ENCODE data around the gene ZNF511. TPM values are rescaled to one million over a fixed set of nuclear protein-coding genes. Genes with fewer than 3 reads are reported as not detected.

The ZNF511 gene
- total RNA-seq, 2 experiments from 2014 or later, result 48.7 to 51.5 TPM

- Mint-ChIP-seq H3K4me1 (ENCODE audit: low read depth) (peaks cover 28% of the 10 kb centered on the region), H3K27ac (peak overlapping the region; percentile 93), H3K36me3 (peaks cover 27% of the 10 kb centered on the region), H3K4me3 (peak overlapping the region; percentile 91), H3K27me3 (no peaks in the 10 kb centered on the region), H3K9me3 (no peaks in the 10 kb centered on the region)
- CTCF ChIA-PET, result interaction anchor here (0.7 to 4.2 kb wide), 8 partner anchors 9 to 132 kb away, joined by 3 to 28 read pairs (median 11); no protein-coding TSS in a partner anchor
- peak; percentile 76 for DNase-seq
- POLR2A ChIA-PET, result interaction anchor here (0.9 to 5.1 kb wide), 7 partner anchors 9 to 82 kb away, joined by 3 to 61 read pairs (median 11); partner anchors contain the start of gene FUOM
- intact Hi-C loops (cut with micrococcal nuclease), result loop anchor here (1.0 kb wide), 5 partner anchors 16 to 1375 kb away; partner anchors contain the start of genes TUBGCP2 and ZNF511
These were observed 33.0 kb upstream of the ZNF511 start for GRCh38 chr10:133275684-133276092.

GRCh38 chr10:133276100-133276434, 32.6 kb upstream of the ZNF511 start:
- intact Hi-C loops (cut with micrococcal nuclease), result no loop called here
- Mint-ChIP-seq H3K9me3 (no peaks in the 10 kb centered on the region), H3K27me3 (no peaks in the 10 kb centered on the region), H3K27ac (peak overlapping the region; percentile 93), H3K36me3 (peaks cover 25% of the 10 kb centered on the region), H3K4me3 (peak overlapping the region; percentile 91), H3K4me1 (ENCODE audit: low read depth) (peaks cover 28% of the 10 kb centered on the region)
- CTCF ChIA-PET, result interaction anchor here (0.7 to 4.2 kb wide), 7 partner anchors 10 to 132 kb away, joined by 4 to 28 read pairs (median 14); no protein-coding TSS in a partner anchor
- POLR2A ChIA-PET, result interaction anchor here (1.2 to 5.1 kb wide), 6 partner anchors 10 to 31 kb away, joined by 3 to 61 read pairs (median 12); no protein-coding TSS in a partner anchor
- DNase-seq, result no peak

GRCh38 chr10:133276435-133277201, 32.1 kb upstream of the ZNF511 start, which contains the start of gene ADAM8:
Gene ADAM8, minus strand, starts transcription at chr10:133276868. Its CDS starts 51 bp downstream, at chr10:133276817.
- ChIA-PET CTCF (interaction anchor here (0.7 to 4.2 kb wide), 7 partner anchors 10 to 133 kb away, joined by 4 to 28 read pairs (median 14); no protein-coding TSS in a partner anchor), POLR2A (interaction anchor here (0.6 to 5.1 kb wide), 7 partner anchors 10 to 94 kb away, joined by 3 to 61 read pairs (median 11); no protein-coding TSS in a partner anchor)
- DNase-seq, result peak; percentile 83
- Mint-ChIP-seq H3K27ac (peak within 1 kb of the TSS; percentile 93), H3K4me1 (ENCODE audit: low read depth) (peaks cover 28% of the 10 kb centered on the region), H3K4me3 (peak within 1 kb of the TSS; percentile 91), H3K36me3 (peaks cover 23% of the 10 kb centered on the region), H3K9me3 (no peaks in the 10 kb centered on the region), H3K27me3 (no peaks in the 10 kb centered on the region)
- intact Hi-C loops (cut with micrococcal nuclease), result no loop called here

GRCh38 chr10:133277277-133277992, 31.3 kb upstream of the ZNF511 start:
- Mint-ChIP-seq H3K4me1 (ENCODE audit: low read depth) (peaks cover 28% of the 10 kb centered on the region), H3K36me3 (peaks cover 19% of the 10 kb centered on the region), H3K4me3 (peak overlapping the region; percentile 20), H3K27ac (no peak overlapping the region), H3K9me3 (no peaks in the 10 kb centered on the region), H3K27me3 (no peaks in the 10 kb centered on the region)
- POLR2A ChIA-PET, result interaction anchor here (0.6 to 5.1 kb wide), 4 partner anchors 14 to 94 kb away, joined by 4 to 61 read pairs (median 5); no protein-coding TSS in a partner anchor
- intact Hi-C loops (cut with micrococcal nuclease), result no loop called here
- CTCF ChIA-PET, result interaction anchor here (1.1 to 3.6 kb wide), 3 partner anchors 18 to 134 kb away, joined by 3 to 16 read pairs (median 5); no protein-coding TSS in a partner anchor
- no peak for DNase-seq

GRCh38 chr10:133277993-133278576, 30.6 kb upstream of the ZNF511 start:
- Mint-ChIP-seq H3K27ac (peak overlapping the region; percentile 85), H3K27me3 (no peaks in the 10 kb centered on the region), H3K9me3 (no peaks in the 10 kb centered on the region), H3K4me3 (peak overlapping the region; percentile 63), H3K4me1 (ENCODE audit: low read depth) (peaks cover 28% of the 10 kb centered on the region), H3K36me3 (peaks cover 21% of the 10 kb centered on the region)
- POLR2A ChIA-PET, result interaction anchor here (1.3 to 5.1 kb wide), 4 partner anchors 14 to 30 kb away, joined by 4 to 61 read pairs (median 5); no protein-coding TSS in a partner anchor
- CTCF ChIA-PET, result interaction anchor here (1.1 to 3.6 kb wide), 5 partner anchors 19 to 134 kb away, joined by 3 to 16 read pairs (median 5); no protein-coding TSS in a partner anchor
- no peak for DNase-seq
- intact Hi-C loops (cut with micrococcal nuclease), result no loop called here

GRCh38 chr10:133278577-133279265, 30.0 kb upstream of the ZNF511 start:
- ChIA-PET CTCF (interaction anchor here (1.1 to 3.6 kb wide), 5 partner anchors 20 to 135 kb away, joined by 3 to 16 read pairs (median 5); no protein-coding TSS in a partner anchor), POLR2A (interaction anchor here (1.3 to 5.1 kb wide), 4 partner anchors 15 to 29 kb away, joined by 4 to 61 read pairs (median 5); no protein-coding TSS in a partner anchor)
- DNase-seq, result peak; percentile 83
- intact Hi-C loops (cut with micrococcal nuclease), result no loop called here
- Mint-ChIP-seq H3K9me3 (no peaks in the 10 kb centered on the region), H3K4me1 (ENCODE audit: low read depth) (peaks cover 28% of the 10 kb centered on the region), H3K27ac (peak overlapping the region; percentile 85), H3K4me3 (peak overlapping the region; percentile 63), H3K27me3 (no peaks in the 10 kb centered on the region), H3K36me3 (peaks cover 22% of the 10 kb centered on the region)

- Mint-ChIP-seq H3K4me3 (no peak overlapping the region), H3K27me3 (no peaks in the 10 kb centered on the region), H3K27ac (no peak overlapping the region), H3K36me3 (peaks cover 23% of the 10 kb centered on the region), H3K4me1 (ENCODE audit: low read depth) (peaks cover 26% of the 10 kb centered on the region), H3K9me3 (no peaks in the 10 kb centered on the region)
- ChIA-PET CTCF (interaction anchor here (1.5 to 3.6 kb wide), 3 partner anchors 21 to 50 kb away, joined by 4 to 16 read pairs (median 5); no protein-coding TSS in a partner anchor), POLR2A (interaction anchor here (0.6 to 2.3 kb wide), 3 partner anchors 20 to 136 kb away, joined by 3 to 6 read pairs (median 4); no protein-coding TSS in a partner anchor)
- no peak for DNase-seq
- intact Hi-C loops (cut with micrococcal nuclease), result no loop called here
These were observed 29.1 kb upstream of the ZNF511 start for GRCh38 chr10:133279326-133280226.

- intact Hi-C loops (cut with micrococcal nuclease), result no loop called here
- H3K4me1 Mint-ChIP-seq (ENCODE audit: low read depth), result peaks cover 21% of the 10 kb centered on the region
- no peak overlapping the region for H3K27ac Mint-ChIP-seq
- no peak overlapping the region for H3K4me3 Mint-ChIP-seq
- ChIA-PET POLR2A (interaction anchor here (0.6 kb wide), 1 partner anchor 137 kb away, joined by 3 read pairs; no protein-coding TSS in a partner anchor), CTCF (interaction anchor here (3.6 kb wide), 1 partner anchor 27 kb away, joined by 16 read pairs; no protein-coding TSS in a partner anchor)
- H3K36me3 Mint-ChIP-seq, result peaks cover 24% of the 10 kb centered on the region
- no peaks in the 10 kb centered on the region for H3K9me3 Mint-ChIP-seq
- H3K27me3 Mint-ChIP-seq, result no peaks in the 10 kb centered on the region
- DNase-seq, result no peak
These were observed 28.2 kb upstream of the ZNF511 start for GRCh38 chr10:133280391-133281059.

GRCh38 chr10:133281084-133281483, 27.6 kb upstream of the ZNF511 start:
- H3K9me3 Mint-ChIP-seq, result no peaks in the 10 kb centered on the region
- H3K27me3 Mint-ChIP-seq, result no peaks in the 10 kb centered on the region
- POLR2A ChIA-PET, result no interaction called here
- CTCF ChIA-PET, result interaction anchor here (3.6 kb wide), 1 partner anchor 26 kb away, joined by 16 read pairs; no protein-coding TSS in a partner anchor
- no peak overlapping the region for H3K27ac Mint-ChIP-seq
- H3K36me3 Mint-ChIP-seq, result peaks cover 24% of the 10 kb centered on the region
- DNase-seq, result no peak
- peaks cover 21% of the 10 kb centered on the region for H3K4me1 Mint-ChIP-seq (ENCODE audit: low read depth)
- no peak overlapping the region for H3K4me3 Mint-ChIP-seq
- intact Hi-C loops (cut with micrococcal nuclease), result no loop called here
